Keratinocyte (primary cell): Measurements from ENCODE around the gene DISC1. TPM values are rescaled to one million over a fixed set of nuclear protein-coding genes. Genes with fewer than 3 reads are reported as not detected.

Source experiments
- DNase-seq: peaks from one replicate; pipeline ENCODE4 v3.0.0-alpha.2; 2011; ENCODE audit warnings: low read depth, missing footprints, low spot score
- FAIRE-seq: peaks from 2 replicates; lab custom pipeline; 2011; peaks lifted over from hg19 to GRCh38; lab: Jason Lieb, UNC
- H2AFZ ChIP-seq: 2 replicates; pipeline ENCODE4 v1.6.0; 2012; ENCODE audit warnings: low read length, control low read depth, inconsistent platforms; ENCODE audit not compliant: control insufficient read depth
- H3K27ac ChIP-seq: 2 replicates; pipeline ENCODE4 v1.5.1; 2011; ENCODE audit warnings: low read length; ENCODE audit not compliant: control insufficient read depth, insufficient read depth
- H3K27me3 ChIP-seq: 3 replicates; pipeline ENCODE4 v1.6.0; 2011; ENCODE audit warnings: low read length; ENCODE audit not compliant: control insufficient read depth, insufficient read depth; ENCODE audit errors: extremely low read depth
- H3K36me3 ChIP-seq, 2 experiments: 2 replicates in 1 of 2; 3 replicates in 1 of 2; pipeline ENCODE4 v1.5.1; 2011; ENCODE audit warnings: low read length in 2 of 2, mild to moderate bottlenecking in 1 of 2; ENCODE audit not compliant: control insufficient read depth in 2 of 2, insufficient read depth in 2 of 2; ENCODE audit errors: extremely low read depth in 1 of 2
- H3K4me1 ChIP-seq: 3 replicates; pipeline ENCODE4 v1.5.1; 2011; ENCODE audit warnings: low read length; ENCODE audit not compliant: control insufficient read depth, insufficient read depth; ENCODE audit errors: extremely low read depth
- H3K4me2 ChIP-seq: 3 replicates; pipeline ENCODE4 v1.6.0; 2011; ENCODE audit warnings: low read depth, low read length; ENCODE audit not compliant: control insufficient read depth, insufficient read depth; ENCODE audit errors: extremely low read depth
- H3K4me3 ChIP-seq, 3 experiments: fragments of 200-600 bp in 1 of 3; sonication (generic) in 1 of 3; 2 replicates in 2 of 3; 3 replicates in 1 of 3; pipeline ENCODE4 v1.5.1; 2011 to 2016; ENCODE audit warnings: low read length in 3 of 3, mild to moderate bottlenecking in 3 of 3, control low read depth in 2 of 3, inconsistent platforms in 1 of 3, low read depth in 1 of 3, mixed read lengths in 1 of 3, mixed run types in 1 of 3, moderate library complexity in 1 of 3; ENCODE audit not compliant: control insufficient read depth in 2 of 3, insufficient read depth in 2 of 3; ENCODE audit errors: extremely low read depth in 1 of 3
- H3K79me2 ChIP-seq: 2 replicates; pipeline ENCODE4 v1.6.0; 2012; ENCODE audit warnings: low read length; ENCODE audit not compliant: control insufficient read depth, insufficient read depth
- H3K9ac ChIP-seq: 3 replicates; pipeline ENCODE4 v1.6.0; 2011; ENCODE audit warnings: low read length; ENCODE audit not compliant: control insufficient read depth, insufficient read depth; ENCODE audit errors: extremely low read depth
- H3K9me1 ChIP-seq: 3 replicates; pipeline ENCODE4 v1.6.0; 2011; ENCODE audit warnings: low read length; ENCODE audit not compliant: control insufficient read depth, insufficient read depth; ENCODE audit errors: extremely low read depth
- H3K9me3 ChIP-seq: 2 replicates; pipeline ENCODE4 v1.5.1; 2012; ENCODE audit warnings: low read depth, low read length; ENCODE audit not compliant: control insufficient read depth
- H4K20me1 ChIP-seq: 3 replicates; pipeline ENCODE4 v1.6.0; 2011; ENCODE audit warnings: low read length; ENCODE audit not compliant: control insufficient read depth, insufficient read depth; ENCODE audit errors: extremely low read depth
- CTCF ChIP-seq, 3 experiments: IDR thresholded peaks in 1 of 3; conservative IDR thresholded peaks in 1 of 3; optimal IDR thresholded peaks in 1 of 3; 2 replicates in 2 of 3; 3 replicates in 1 of 3; pipeline versions ENCODE3 to v1.5.1; 2011; ENCODE audit warnings: low read length in 3 of 3, mild to moderate bottlenecking in 3 of 3, moderate library complexity in 2 of 3, control low read depth in 1 of 3, inconsistent platforms in 1 of 3; ENCODE audit not compliant: insufficient read depth in 2 of 3; ENCODE audit errors: extremely low read depth in 1 of 3
- EZH2 ChIP-seq: IDR thresholded peaks from one replicate; pipeline ENCODE4 v1.6.1; 2012; ENCODE audit warnings: inconsistent platforms, mild to moderate bottlenecking, low read length, moderate library complexity
- dilution Hi-C: fragments of 300-500 bp; cut with MboI; formaldehyde crosslinking; loops from one replicate; pipeline ENCODE4 v1.7.0; 2020; ENCODE audit warnings: low sequenced_read_pairs; ENCODE audit not compliant: extremely low pct_ligation_motif_present
- polyA plus RNA-seq, 5 experiments: library from polyadenylated mRNA; depleted of rRNA in 3 of 5; stranded (reverse) in 3 of 5; stranded (forward) in 1 of 5; unstranded in 1 of 5; fragments of >200 nt; gene quantifications; 1 replicate in 1 of 5; 2 replicates in 3 of 5; 3 replicates in 1 of 5; pipeline versions ENCODE4 v1.2.1 to v1.2.3, GENCODE V29; 2011 to 2012; ENCODE audit warnings: missing spikeins in 2 of 5, low read depth in 1 of 5, low replicate concordance in 1 of 5

The DISC1 gene
- polyA plus RNA-seq, 1 donor (not counting 4 experiments of a cell fraction or from before 2014, with no cell fraction given) = 0.47 TPM

- no peak overlapping the region for H3K27ac ChIP-seq
- H3K4me1 ChIP-seq = no peaks in the 10 kb centered on the region
- H3K79me2 ChIP-seq = no peaks in the 10 kb centered on the region
- H3K4me3 ChIP-seq = no peak overlapping the region
- DNase-seq (no peak), FAIRE-seq (no peak)
- no peaks in the 10 kb centered on the region for H3K36me3 ChIP-seq
- H4K20me1 ChIP-seq = no peaks in the 10 kb centered on the region
- H3K4me2 ChIP-seq = no peak overlapping the region
- TF ChIP-seq EZH2 (no peak), CTCF (optimal IDR thresholded peaks at IDR 0.05 in 1 of 3, IDR thresholded peaks at IDR 0.05 in 1 of 3, conservative IDR thresholded peaks at IDR 0.05 in 1 of 3; ENCODE audit: extremely low read depth in 1 of 3, insufficient read depth in 2 of 3, low read length in 3 of 3) (no peak)
- no peaks in the 10 kb centered on the region for H3K9me1 ChIP-seq
- no peak overlapping the region for H3K9ac ChIP-seq
- H3K9me3 ChIP-seq = no peaks in the 10 kb centered on the region
- H2AFZ ChIP-seq = no peak overlapping the region
- dilution Hi-C loops = no loop called here
- no peaks in the 10 kb centered on the region for H3K27me3 ChIP-seq
Observed at GRCh38 chr1:231869364-231869763, 242.8 kb downstream of the DISC1 start.

- Histone ChIP-seq H3K9me3 (peaks cover under 1% of the 10 kb centered on the region), H3K79me2 (no peaks in the 10 kb centered on the region), H3K27ac (no peak overlapping the region), H3K9ac (no peak overlapping the region), H3K4me3 (no peak overlapping the region), H2AFZ (no peak overlapping the region), H3K4me2 (no peak overlapping the region), H3K9me1 (no peaks in the 10 kb centered on the region), H3K27me3 (no peaks in the 10 kb centered on the region), H4K20me1 (no peaks in the 10 kb centered on the region), H3K4me1 (no peaks in the 10 kb centered on the region), H3K36me3 (no peaks in the 10 kb centered on the region)
- DNase-seq (no peak), FAIRE-seq (peak; percentile 9)
- TF ChIP-seq CTCF (optimal IDR thresholded peaks at IDR 0.05 in 1 of 3, IDR thresholded peaks at IDR 0.05 in 1 of 3, conservative IDR thresholded peaks at IDR 0.05 in 1 of 3; ENCODE audit: extremely low read depth in 1 of 3, insufficient read depth in 2 of 3, low read length in 3 of 3) (no peak), EZH2 (no peak)
- dilution Hi-C loops = no loop called here
Observed at GRCh38 chr1:231871471-231871870, 244.9 kb downstream of the DISC1 start.
